Sigmoid colon (tissue), 7 donors: ENCODE results near the gene SPON1. TPM values are rescaled to one million over a fixed set of nuclear protein-coding genes. Genes with fewer than 3 reads are reported as not detected.

Source experiments
- DNase-seq: peaks from one replicate; pipeline ENCODE4 v3.0.0-alpha.2; 2019
- H3K27ac ChIP-seq, 4 donors: fragments of 200-600 bp; sonication (generic); one replicate each; pipeline ENCODE4 v1.5.1; 2016 to 2019; ENCODE audit warnings: mild to moderate bottlenecking in 1 of 4
- H3K27me3 ChIP-seq, 3 donors: fragments of 200-600 bp; sonication (generic); one replicate each; pipeline ENCODE4 v1.5.1; 2019; ENCODE audit warnings: mild to moderate bottlenecking in 1 of 3
- H3K36me3 ChIP-seq, 4 donors: fragments of 200-600 bp; sonication (generic); one replicate each; pipeline ENCODE4 v1.5.1; 2016 to 2019
- H3K4me1 ChIP-seq, 4 donors: fragments of 200-600 bp; sonication (generic); one replicate each; pipeline ENCODE4 v1.5.1; 2017 to 2019
- H3K4me3 ChIP-seq, 4 donors: fragments of 200-600 bp; sonication (generic); one replicate each; pipeline ENCODE4 v1.5.1; 2017 to 2019; ENCODE audit warnings: mild to moderate bottlenecking in 2 of 4, moderate library complexity in 1 of 4
- H3K9me3 ChIP-seq, 4 donors: fragments of 200-600 bp in 3 of 4; sonication (generic) in 3 of 4; one replicate each; pipeline versions ENCODE4 v1.5.1 to v1.6.1; 2013 to 2019
- EP300 ChIP-seq, 4 donors: sonication (generic); formaldehyde crosslinking; IDR thresholded peaks; one replicate each; pipeline ENCODE4 v1.6.1; 2017; ENCODE audit warnings: antibody characterized with exemption in 4 of 4
- POLR2A ChIP-seq, 2 donors: fragments of 450-650 bp; IDR thresholded peaks; one replicate each; pipeline ENCODE4 v1.6.1; 2016; ENCODE audit warnings: antibody characterized with exemption in 2 of 2, mild to moderate bottlenecking in 2 of 2, moderate library complexity in 2 of 2
- POLR2AphosphoS5 ChIP-seq, 4 donors: sonication (generic); formaldehyde crosslinking; IDR thresholded peaks; one replicate each; pipeline ENCODE4 v1.6.1; 2017; ENCODE audit warnings: antibody characterized with exemption in 4 of 4
- WGBS, 2 donors: extraction: QIAGEN DNeasy Blood & Tissue Kit; methylation state at CpG; one replicate each; pipeline ENCODE4 v1.1.7; 2013; 5-methylcytosine and 5-hydroxymethylcytosine counted together
- intact Hi-C: fragments of 100-400 bp; cut with DNase I; formaldehyde crosslinking; loops from one replicate; pipeline ENCODE4 v1.15.1; 2023
- polyA plus RNA-seq, 3 donors: library from polyadenylated mRNA; stranded (reverse); fragments of 200-250 nt; gene quantifications; one replicate each; pipeline ENCODE4 v1.2.3, GENCODE V29; 2013
- total RNA-seq, 4 donors: library from RNA; depleted of rRNA; stranded (reverse); fragments of >200 nt; gene quantifications; one replicate each; pipeline ENCODE4 v1.1.0, GENCODE V29; 2016
- TF ChIP-seq, protein P1 (sequence below), 4 experiments: fragments of 450-650 bp in 3 of 4; fragments of 200-600 bp in 1 of 4; IDR thresholded peaks; one replicate each; pipeline ENCODE4 v1.5.1; 2016 to 2019; ENCODE audit warnings: antibody characterized with exemption in 4 of 4, mild to moderate bottlenecking in 3 of 4, moderate library complexity in 2 of 4
- donor health status: healthy with polysubstance abuse.
- donor health status: Bipolar disorder and iron deficiency.
- donor health status: healthy.

The SPON1 gene
- total and polyA plus RNA-seq, 7 donors: 6.6 to 36.8 (median 12.6) TPM

DNA sequence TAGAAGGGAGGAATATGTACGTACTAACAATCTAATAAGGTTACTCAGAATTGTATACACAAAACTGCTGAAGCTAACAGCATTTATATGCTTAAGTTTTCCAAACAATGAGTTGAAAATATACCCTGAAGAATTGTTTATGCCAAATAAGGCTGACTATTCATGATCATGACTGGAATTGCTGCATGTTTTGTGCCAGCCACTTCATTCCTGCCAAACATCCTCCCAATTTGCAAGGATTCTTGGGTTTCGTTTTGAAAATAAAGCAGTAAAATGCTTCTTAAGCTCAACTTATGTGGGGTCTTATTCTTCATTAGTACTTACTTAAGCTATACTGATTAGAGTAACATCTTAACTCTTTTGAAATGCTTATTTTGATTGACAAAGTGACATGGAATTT lies 149.0 kb downstream of the SPON1 start:
- no peaks in the 10 kb centered on the region for H3K27me3 ChIP-seq
- peaks cover 0 to 7% (median 0%) of the 10 kb centered on the region in 4 donors for H3K4me1 ChIP-seq
- no peaks in the 10 kb centered on the region for H3K9me3 ChIP-seq
- TF ChIP-seq POLR2A (IDR thresholded peaks at IDR 0.05): no peak
- TF ChIP-seq EP300 (IDR thresholded peaks at IDR 0.05): no peak
- TF ChIP-seq, protein P1, sequence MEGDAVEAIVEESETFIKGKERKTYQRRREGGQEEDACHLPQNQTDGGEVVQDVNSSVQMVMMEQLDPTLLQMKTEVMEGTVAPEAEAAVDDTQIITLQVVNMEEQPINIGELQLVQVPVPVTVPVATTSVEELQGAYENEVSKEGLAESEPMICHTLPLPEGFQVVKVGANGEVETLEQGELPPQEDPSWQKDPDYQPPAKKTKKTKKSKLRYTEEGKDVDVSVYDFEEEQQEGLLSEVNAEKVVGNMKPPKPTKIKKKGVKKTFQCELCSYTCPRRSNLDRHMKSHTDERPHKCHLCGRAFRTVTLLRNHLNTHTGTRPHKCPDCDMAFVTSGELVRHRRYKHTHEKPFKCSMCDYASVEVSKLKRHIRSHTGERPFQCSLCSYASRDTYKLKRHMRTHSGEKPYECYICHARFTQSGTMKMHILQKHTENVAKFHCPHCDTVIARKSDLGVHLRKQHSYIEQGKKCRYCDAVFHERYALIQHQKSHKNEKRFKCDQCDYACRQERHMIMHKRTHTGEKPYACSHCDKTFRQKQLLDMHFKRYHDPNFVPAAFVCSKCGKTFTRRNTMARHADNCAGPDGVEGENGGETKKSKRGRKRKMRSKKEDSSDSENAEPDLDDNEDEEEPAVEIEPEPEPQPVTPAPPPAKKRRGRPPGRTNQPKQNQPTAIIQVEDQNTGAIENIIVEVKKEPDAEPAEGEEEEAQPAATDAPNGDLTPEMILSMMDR (IDR thresholded peaks at IDR 0.05): no peak
- TF ChIP-seq POLR2AphosphoS5 (IDR thresholded peaks at IDR 0.05): no peak
- H3K36me3 ChIP-seq: no peaks in the 10 kb centered on the region
- intact Hi-C loops: no loop called here
- H3K27ac ChIP-seq: no peak overlapping the region
- DNase-seq: no peak
- H3K4me3 ChIP-seq: no peak overlapping the region
- 46 to 83% methylated on average over 2 of the region's 2 CpGs for WGBS, 2 donors

DNA sequence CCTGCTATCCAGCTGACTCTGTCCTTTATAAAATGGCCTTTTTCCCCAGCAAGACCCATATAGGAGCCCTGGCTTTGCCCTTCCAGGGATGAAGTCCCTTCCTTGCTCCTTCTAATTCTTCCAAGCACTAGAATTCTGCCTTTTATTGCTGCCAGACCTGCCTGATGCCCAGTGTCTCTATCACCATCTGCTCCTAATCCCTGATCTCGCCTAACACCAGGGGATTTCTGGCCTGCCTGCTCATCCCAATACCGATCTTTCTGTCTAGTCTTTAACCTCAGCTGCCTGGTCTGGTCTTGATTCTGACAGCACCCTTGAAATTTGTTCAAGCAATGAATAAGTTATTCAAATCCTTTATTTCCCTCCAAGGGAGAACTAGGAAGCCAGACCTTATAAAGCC lies 150.2 kb downstream of the SPON1 start:
- TF ChIP-seq EP300 (IDR thresholded peaks at IDR 0.05) (no peak), POLR2A (IDR thresholded peaks at IDR 0.05) (no peak), POLR2AphosphoS5 (IDR thresholded peaks at IDR 0.05) (no peak)
- TF ChIP-seq, protein P1 (IDR thresholded peaks at IDR 0.05): no peak
- Histone ChIP-seq H3K4me1 (peaks cover 0 to 3% (median 2%) of the 10 kb centered on the region in 4 donors), H3K27ac (no peak overlapping the region), H3K36me3 (no peaks in the 10 kb centered on the region), H3K4me3 (no peak overlapping the region), H3K9me3 (no peaks in the 10 kb centered on the region), H3K27me3 (no peaks in the 10 kb centered on the region)
- intact Hi-C loops: no loop called here
- 92 to 96% methylated on average over 2 of the region's 2 CpGs for WGBS, 2 donors
- DNase-seq: no peak

DNA sequence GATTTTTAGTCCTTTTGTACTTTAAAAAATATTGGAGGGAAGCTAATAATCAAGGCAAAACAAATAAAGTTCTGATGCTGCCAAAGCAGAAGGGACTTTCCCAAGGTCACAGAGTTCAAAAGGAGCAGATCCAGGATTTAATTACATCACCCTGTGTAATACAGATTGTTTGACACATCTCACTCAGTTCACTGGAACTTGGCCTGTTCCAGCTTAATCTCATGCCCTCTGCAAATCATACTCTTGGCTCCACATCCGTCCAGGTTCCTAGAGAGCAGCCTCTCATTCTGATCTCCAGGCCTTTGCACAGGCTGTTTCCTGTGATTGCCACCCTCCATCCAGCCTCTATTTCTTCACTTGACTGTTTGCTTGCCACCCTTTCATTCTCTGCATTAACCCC lies 151.7 kb downstream of the SPON1 start:
- H3K4me3 ChIP-seq: no peak overlapping the region
- H3K36me3 ChIP-seq: no peaks in the 10 kb centered on the region
- H3K27ac ChIP-seq: no peak overlapping the region
- intact Hi-C loops: no loop called here
- no peaks in the 10 kb centered on the region for H3K9me3 ChIP-seq
- H3K27me3 ChIP-seq: no peaks in the 10 kb centered on the region
- peaks cover 0 to 12% (median 10%) of the 10 kb centered on the region in 4 donors for H3K4me1 ChIP-seq
- DNase-seq: no peak
- WGBS, 2 donors: 26 to 57% methylated on average over 1 of the region's 1 CpG
- TF ChIP-seq POLR2AphosphoS5 (IDR thresholded peaks at IDR 0.05): no peak
- TF ChIP-seq, protein P1 (IDR thresholded peaks at IDR 0.05): no peak
- no peak for TF ChIP-seq POLR2A (IDR thresholded peaks at IDR 0.05)
- no peak for TF ChIP-seq EP300 (IDR thresholded peaks at IDR 0.05)

DNA sequence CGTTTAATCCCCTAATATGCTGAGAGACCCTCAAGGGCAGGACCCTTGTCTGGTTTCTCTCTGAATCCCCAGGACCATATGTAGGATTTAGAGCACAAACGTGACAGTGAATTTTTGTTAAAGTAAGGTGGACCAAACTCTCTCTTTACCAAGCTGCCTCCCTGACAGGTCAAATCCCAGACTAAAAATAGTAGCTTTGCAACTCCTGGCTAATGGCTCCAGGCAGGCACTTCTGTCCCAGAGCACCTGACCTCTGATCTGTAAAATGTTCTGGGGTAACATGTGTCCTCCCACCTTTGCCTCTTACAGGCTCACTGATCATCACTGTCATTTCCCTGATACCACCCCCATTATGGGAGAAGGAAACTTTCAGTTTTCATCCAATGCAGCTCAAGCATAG lies 152.3 kb downstream of the SPON1 start:
- no peak for DNase-seq
- TF ChIP-seq, protein P1 (IDR thresholded peaks at IDR 0.05): no peak
- TF ChIP-seq POLR2AphosphoS5 (IDR thresholded peaks at IDR 0.05) (no peak), POLR2A (IDR thresholded peaks at IDR 0.05) (no peak)
- H3K4me1 ChIP-seq: peaks cover 0 to 12% (median 10%) of the 10 kb centered on the region in 4 donors
- 87% methylated on average over 2 of the region's 2 CpGs for WGBS, 2 donors
- no peaks in the 10 kb centered on the region for H3K27me3 ChIP-seq
- H3K4me3 ChIP-seq: no peak overlapping the region
- intact Hi-C loops: no loop called here
- no peaks in the 10 kb centered on the region for H3K9me3 ChIP-seq
- no peaks in the 10 kb centered on the region for H3K36me3 ChIP-seq
- no peak overlapping the region for H3K27ac ChIP-seq

DNA sequence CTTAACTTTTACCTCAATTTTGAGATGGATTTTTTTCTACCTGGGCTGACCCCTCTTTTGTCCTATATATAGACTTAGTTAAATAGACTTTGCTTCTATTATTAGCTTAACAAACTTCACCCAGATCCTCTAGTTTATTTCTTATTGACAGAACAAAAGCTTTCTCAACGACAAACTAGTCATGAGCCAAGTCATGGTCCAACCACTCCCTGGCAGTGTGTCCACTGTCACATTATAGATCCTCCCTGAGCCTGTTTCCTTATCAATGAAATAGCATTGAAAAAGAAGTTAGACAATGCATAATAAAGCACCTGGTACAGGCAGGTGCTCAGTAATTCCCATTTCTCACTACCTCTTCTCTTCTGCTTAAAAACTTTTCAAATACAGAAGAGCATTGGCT lies 155.1 kb downstream of the SPON1 start:
- H3K27me3 ChIP-seq: no peaks in the 10 kb centered on the region
- no peak for DNase-seq
- peaks cover 0 to 12% (median 10%) of the 10 kb centered on the region in 4 donors for H3K4me1 ChIP-seq
- no peaks in the 10 kb centered on the region for H3K9me3 ChIP-seq
- no peak overlapping the region for H3K27ac ChIP-seq
- no peak for TF ChIP-seq POLR2AphosphoS5 (IDR thresholded peaks at IDR 0.05)
- TF ChIP-seq EP300 (IDR thresholded peaks at IDR 0.05): no peak
- TF ChIP-seq, protein P1 (IDR thresholded peaks at IDR 0.05): no peak
- no peak for TF ChIP-seq POLR2A (IDR thresholded peaks at IDR 0.05)
- no peaks in the 10 kb centered on the region for H3K36me3 ChIP-seq
- intact Hi-C loops: no loop called here
- no peak overlapping the region for H3K4me3 ChIP-seq
- WGBS, 2 donors: 10 to 47% methylated on average over 1 of the region's 1 CpG
